Measurements from ENCODE around the gene TSN.
"Not testable (repeated sequence)": the region's sequence is repeated elsewhere in the genome, so short reads cannot be mapped to it uniquely, and the experiment has no call there.

DNA sequence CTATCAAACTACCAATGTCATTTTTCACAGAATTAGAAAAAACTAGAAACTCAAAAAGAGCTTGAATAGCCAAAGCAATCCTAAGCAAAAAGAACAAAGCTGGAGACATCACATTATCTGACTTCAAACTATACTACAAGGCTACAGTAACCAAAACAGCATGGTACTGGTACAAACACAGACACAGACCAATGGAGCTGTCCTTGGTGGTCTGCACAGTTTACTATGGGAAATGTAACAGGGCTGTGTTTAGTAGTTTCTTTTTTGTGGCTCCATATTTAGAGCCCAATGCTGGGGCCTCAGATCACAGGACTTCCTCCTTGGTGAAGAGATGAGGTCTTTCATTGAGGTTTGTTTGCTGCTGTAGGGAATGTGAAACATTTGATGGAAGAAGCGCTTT is 61.9 kb downstream of the TSN start:
- TF ChIP-seq, protein P1, sequence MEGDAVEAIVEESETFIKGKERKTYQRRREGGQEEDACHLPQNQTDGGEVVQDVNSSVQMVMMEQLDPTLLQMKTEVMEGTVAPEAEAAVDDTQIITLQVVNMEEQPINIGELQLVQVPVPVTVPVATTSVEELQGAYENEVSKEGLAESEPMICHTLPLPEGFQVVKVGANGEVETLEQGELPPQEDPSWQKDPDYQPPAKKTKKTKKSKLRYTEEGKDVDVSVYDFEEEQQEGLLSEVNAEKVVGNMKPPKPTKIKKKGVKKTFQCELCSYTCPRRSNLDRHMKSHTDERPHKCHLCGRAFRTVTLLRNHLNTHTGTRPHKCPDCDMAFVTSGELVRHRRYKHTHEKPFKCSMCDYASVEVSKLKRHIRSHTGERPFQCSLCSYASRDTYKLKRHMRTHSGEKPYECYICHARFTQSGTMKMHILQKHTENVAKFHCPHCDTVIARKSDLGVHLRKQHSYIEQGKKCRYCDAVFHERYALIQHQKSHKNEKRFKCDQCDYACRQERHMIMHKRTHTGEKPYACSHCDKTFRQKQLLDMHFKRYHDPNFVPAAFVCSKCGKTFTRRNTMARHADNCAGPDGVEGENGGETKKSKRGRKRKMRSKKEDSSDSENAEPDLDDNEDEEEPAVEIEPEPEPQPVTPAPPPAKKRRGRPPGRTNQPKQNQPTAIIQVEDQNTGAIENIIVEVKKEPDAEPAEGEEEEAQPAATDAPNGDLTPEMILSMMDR (optimal IDR thresholded peaks at IDR 0.05 in 1 of 3, IDR thresholded peaks at IDR 0.05 in 1 of 3, conservative IDR thresholded peaks at IDR 0.05 in 1 of 3; ENCODE audit: extremely low read depth in 1 of 3, insufficient read depth in 2 of 3, low read length in 3 of 3), result not testable (repeated sequence)
- not testable (repeated sequence) for TF ChIP-seq EZH2 (IDR thresholded peaks at IDR 0.05; ENCODE audit: low read length)

Data from keratinocyte (primary cell).